ENCODE data around the gene MMP11. TPM values are rescaled to one million over a fixed set of nuclear protein-coding genes. Genes with fewer than 3 reads are reported as not detected.

The MMP11 gene
- total and polyA plus RNA-seq, 2 experiments from 2014 or later: 5.3 to 17.4 TPM

- H3K36me3 Mint-ChIP-seq (ENCODE audit: low read depth): peaks cover 54% of the 10 kb centered on the region
- H3K4me3 Mint-ChIP-seq: no peak overlapping the region; the same call in 2 of the 3 replicates
- H3K4me3 ChIP-seq: no peak overlapping the region
- no peak overlapping the region for H3K27ac ChIP-seq (ENCODE audit: low read depth)
- no peak overlapping the region for H3K4me2 ChIP-seq
- H3K4me1 Mint-ChIP-seq: peaks cover 2% of the 10 kb centered on the region; the same call in 1 of the 3 replicates
- no peak overlapping the region for H3K27ac Mint-ChIP-seq
- no peaks in the 10 kb centered on the region for H3K4me1 ChIP-seq (ENCODE audit: insufficient read depth)
- peaks cover 6% of the 10 kb centered on the region; the same call in 1 of the 2 replicates for H3K36me3 ChIP-seq (ENCODE audit: insufficient read depth)
- ATAC-seq: no peak
- DNase-seq (ENCODE audit: low spot score): no peak
- H3F3A ChIP-seq (replicated peaks; ENCODE audit: low read depth): no peaks in the 10 kb centered on the region
- H3K27me3 Mint-ChIP-seq (ENCODE audit: insufficient read depth, low read depth, poor library complexity): peaks cover 15% of the 10 kb centered on the region
- TF ChIP-seq CREB1 (CRISPR knock-in tag; IDR thresholded peaks at IDR 0.05; ENCODE audit: low read depth) (no peak), EZH2phosphoT487 (IDR thresholded peaks at IDR 0.05; ENCODE audit: unreplicated experiment) (no peak), JUNB (IDR thresholded peaks at IDR 0.05; ENCODE audit: unreplicated experiment) (no peak), CTCF (conservative IDR thresholded peaks at IDR 0.05; ENCODE audit: low read depth in 2 of 2) (no peak), NANOG (IDR thresholded peaks at IDR 0.05; ENCODE audit: borderline replicate concordance) (no peak)
- no peaks in the 10 kb centered on the region; the same call in 2 of the 3 replicates for H3K9me3 Mint-ChIP-seq
- H3K27me3 ChIP-seq (ENCODE audit: insufficient read depth): no peaks in the 10 kb centered on the region
- H4K20me1 ChIP-seq (replicated peaks; ENCODE audit: insufficient read depth): 0 out of 2 replicates have a peak, but pooled peaks cover 4% of the 10 kb centered on the region
- no peaks in the 10 kb centered on the region for H3K9me2 ChIP-seq (ENCODE audit: insufficient read depth)
- no peaks in the 10 kb centered on the region for H3K79me2 ChIP-seq (replicated peaks; ENCODE audit: insufficient read depth)
- no peak overlapping the region for H2AFZ ChIP-seq
These were observed 57.3 kb downstream of the MMP11 start for GRCh38 chr22:23829845-23830372.

DNA sequence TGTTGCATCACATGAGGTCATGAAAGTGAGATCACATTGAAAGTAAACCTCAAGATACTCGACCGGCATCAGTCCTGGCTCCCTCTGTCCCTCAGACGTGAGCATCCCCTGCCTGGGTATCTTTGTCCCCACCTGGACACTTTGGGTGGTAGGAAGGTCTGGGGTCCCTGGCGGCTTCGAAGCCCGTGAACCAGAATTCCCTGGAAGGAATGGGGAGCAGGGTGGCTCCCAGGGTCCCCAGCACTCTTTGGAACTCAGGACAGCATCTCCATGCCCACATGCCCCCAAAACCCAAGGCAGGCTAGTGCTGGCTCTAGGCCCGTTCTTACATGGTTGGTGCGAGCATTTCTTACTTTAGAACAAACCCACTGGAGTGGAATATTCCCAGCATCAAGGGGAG is 58.6 kb downstream of the MMP11 start:
- Histone ChIP-seq H3K4me1 (ENCODE audit: insufficient read depth) (no peaks in the 10 kb centered on the region), H3K79me2 (replicated peaks; ENCODE audit: insufficient read depth) (no peaks in the 10 kb centered on the region), H3F3A (replicated peaks; ENCODE audit: low read depth) (no peaks in the 10 kb centered on the region), H3K4me2 (no peak overlapping the region), H3K4me3 (no peak overlapping the region), H2AFZ (no peak overlapping the region), H4K20me1 (replicated peaks; ENCODE audit: insufficient read depth) (peaks cover 4% of the 10 kb centered on the region; the same call in 1 of the 2 replicates), H3K9me2 (ENCODE audit: insufficient read depth) (no peaks in the 10 kb centered on the region), H3K27ac (ENCODE audit: low read depth) (no peak overlapping the region), H3K36me3 (ENCODE audit: insufficient read depth) (no peaks in the 10 kb centered on the region), H3K27me3 (ENCODE audit: insufficient read depth) (no peaks in the 10 kb centered on the region)
- Mint-ChIP-seq H3K9me3 (no peaks in the 10 kb centered on the region; the same call in 2 of the 3 replicates), H3K4me1 (peaks cover 2% of the 10 kb centered on the region; the same call in 1 of the 3 replicates), H3K27ac (no peak overlapping the region), H3K4me3 (no peak overlapping the region), H3K36me3 (ENCODE audit: low read depth) (peaks cover 49% of the 10 kb centered on the region), H3K27me3 (ENCODE audit: insufficient read depth, low read depth, poor library complexity) (peaks cover 17% of the 10 kb centered on the region)
- no peak for ATAC-seq
- DNase-seq (ENCODE audit: low spot score): no peak
- TF ChIP-seq, protein P1, sequence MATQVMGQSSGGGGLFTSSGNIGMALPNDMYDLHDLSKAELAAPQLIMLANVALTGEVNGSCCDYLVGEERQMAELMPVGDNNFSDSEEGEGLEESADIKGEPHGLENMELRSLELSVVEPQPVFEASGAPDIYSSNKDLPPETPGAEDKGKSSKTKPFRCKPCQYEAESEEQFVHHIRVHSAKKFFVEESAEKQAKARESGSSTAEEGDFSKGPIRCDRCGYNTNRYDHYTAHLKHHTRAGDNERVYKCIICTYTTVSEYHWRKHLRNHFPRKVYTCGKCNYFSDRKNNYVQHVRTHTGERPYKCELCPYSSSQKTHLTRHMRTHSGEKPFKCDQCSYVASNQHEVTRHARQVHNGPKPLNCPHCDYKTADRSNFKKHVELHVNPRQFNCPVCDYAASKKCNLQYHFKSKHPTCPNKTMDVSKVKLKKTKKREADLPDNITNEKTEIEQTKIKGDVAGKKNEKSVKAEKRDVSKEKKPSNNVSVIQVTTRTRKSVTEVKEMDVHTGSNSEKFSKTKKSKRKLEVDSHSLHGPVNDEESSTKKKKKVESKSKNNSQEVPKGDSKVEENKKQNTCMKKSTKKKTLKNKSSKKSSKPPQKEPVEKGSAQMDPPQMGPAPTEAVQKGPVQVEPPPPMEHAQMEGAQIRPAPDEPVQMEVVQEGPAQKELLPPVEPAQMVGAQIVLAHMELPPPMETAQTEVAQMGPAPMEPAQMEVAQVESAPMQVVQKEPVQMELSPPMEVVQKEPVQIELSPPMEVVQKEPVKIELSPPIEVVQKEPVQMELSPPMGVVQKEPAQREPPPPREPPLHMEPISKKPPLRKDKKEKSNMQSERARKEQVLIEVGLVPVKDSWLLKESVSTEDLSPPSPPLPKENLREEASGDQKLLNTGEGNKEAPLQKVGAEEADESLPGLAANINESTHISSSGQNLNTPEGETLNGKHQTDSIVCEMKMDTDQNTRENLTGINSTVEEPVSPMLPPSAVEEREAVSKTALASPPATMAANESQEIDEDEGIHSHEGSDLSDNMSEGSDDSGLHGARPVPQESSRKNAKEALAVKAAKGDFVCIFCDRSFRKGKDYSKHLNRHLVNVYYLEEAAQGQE (IDR thresholded peaks at IDR 0.05; ENCODE audit: unreplicated experiment): no peak
- no peak for TF ChIP-seq CTCF (conservative IDR thresholded peaks at IDR 0.05; ENCODE audit: low read depth in 2 of 2)
- TF ChIP-seq POLR2AphosphoS5 (IDR thresholded peaks at IDR 0.05; ENCODE audit: low read depth): no peak
- no peak for TF ChIP-seq EZH2phosphoT487 (IDR thresholded peaks at IDR 0.05; ENCODE audit: unreplicated experiment)
- TF ChIP-seq ZNF114 (CRISPR knock-in tag; IDR thresholded peaks at IDR 0.05): no peak
- TF ChIP-seq JUNB (IDR thresholded peaks at IDR 0.05; ENCODE audit: unreplicated experiment): no peak
- no peak for TF ChIP-seq STAT1 (IDR thresholded peaks at IDR 0.05; ENCODE audit: unreplicated experiment)
